GM23248 (cell line): ENCODE data around the gene CFAP20. TPM values are rescaled to one million over a fixed set of nuclear protein-coding genes. Genes with fewer than 3 reads are reported as not detected.

Source experiments
- DNase-seq: peaks from one replicate; pipeline ENCODE4 v3.0.0-alpha.2; 2015
- H2AFZ ChIP-seq: fragments of 200-600 bp; sonication (generic); 2 replicates; pipeline ENCODE4 v1.6.1; 2016; ENCODE audit warnings: antibody characterized with exemption
- H3F3A ChIP-seq: fragments of 200-600 bp; sonication (generic); 2 replicates; pipeline ENCODE4 v1.6.1; 2016; ENCODE audit warnings: mild to moderate bottlenecking, antibody characterized with exemption, mixed run types; ENCODE audit not compliant: insufficient read depth
- H3K27ac ChIP-seq: fragments of 200-600 bp; sonication (generic); 2 replicates; pipeline ENCODE4 v1.5.1; 2016; ENCODE audit warnings: mild to moderate bottlenecking
- H3K27me3 ChIP-seq: fragments of 200-600 bp; sonication (generic); replicated peaks from 2 replicates; pipeline ENCODE4 v1.6.1; 2016; ENCODE audit warnings: mild to moderate bottlenecking; ENCODE audit not compliant: insufficient read depth
- H3K36me3 ChIP-seq: fragments of 200-600 bp; sonication (generic); 2 replicates; pipeline ENCODE4 v1.6.1; 2016; ENCODE audit warnings: low read depth, mild to moderate bottlenecking
- H3K4me1 ChIP-seq: fragments of 200-600 bp; sonication (generic); 2 replicates; pipeline ENCODE4 v1.6.1; 2016; ENCODE audit warnings: mild to moderate bottlenecking; ENCODE audit not compliant: insufficient read depth
- H3K4me2 ChIP-seq: fragments of 200-600 bp; sonication (generic); one replicate; pipeline ENCODE4 v1.6.1; 2016; ENCODE audit warnings: mild to moderate bottlenecking; ENCODE audit not compliant: unreplicated experiment
- H3K4me3 ChIP-seq: fragments of 200-600 bp; sonication (generic); 2 replicates; pipeline ENCODE4 v1.5.1; 2016; ENCODE audit warnings: mild to moderate bottlenecking
- H3K79me2 ChIP-seq: fragments of 200-600 bp; sonication (generic); 2 replicates; pipeline ENCODE4 v1.6.1; 2016; ENCODE audit warnings: mild to moderate bottlenecking; ENCODE audit not compliant: insufficient read depth
- H3K9ac ChIP-seq: fragments of 200-600 bp; sonication (generic); 2 replicates; pipeline ENCODE4 v1.6.1; 2016; ENCODE audit warnings: mild to moderate bottlenecking
- H3K9me2 ChIP-seq: fragments of 200-600 bp; sonication (generic); 2 replicates; pipeline ENCODE4 v1.6.1; 2016; ENCODE audit warnings: mixed run types, mild to moderate bottlenecking, moderate library complexity; ENCODE audit not compliant: insufficient read depth
- H3K9me3 ChIP-seq: fragments of 200-600 bp; sonication (generic); one replicate; pipeline ENCODE4 v1.6.1; 2017; ENCODE audit warnings: low read depth
- H4K20me1 ChIP-seq: fragments of 200-600 bp; sonication (generic); 2 replicates; pipeline ENCODE4 v1.6.0; 2016; ENCODE audit not compliant: insufficient read depth
- EZH2 ChIP-seq: fragments of 200-600 bp; sonication (generic); IDR thresholded peaks from 2 replicates; pipeline ENCODE4 v1.6.1; 2018; ENCODE audit warnings: antibody characterized with exemption, mild to moderate bottlenecking; ENCODE audit not compliant: insufficient read depth, poor library complexity, severe bottlenecking
- EZH2phosphoT487 ChIP-seq: fragments of 200-600 bp; sonication (generic); IDR thresholded peaks from 2 replicates; pipeline ENCODE4 v1.6.1; 2018; ENCODE audit warnings: antibody characterized with exemption, moderate library complexity, mild to moderate bottlenecking, low read depth; ENCODE audit not compliant: insufficient read depth
- WGBS, 2 experiments: methylation state at CpG; one replicate each; pipeline ENCODE4 v1.1.6; 2015 to 2017; ENCODE audit warnings: low lambda C conversion rate in 2 of 2, low coverage in 1 of 2; ENCODE audit errors: missing lambda C conversion rate in 2 of 2; 5-methylcytosine and 5-hydroxymethylcytosine counted together
- in situ Hi-C: fragments of 300-500 bp; cut with MboI; formaldehyde crosslinking; loops from 2 replicates; pipeline ENCODE4 v1.15.0; 2020
- polyA plus RNA-seq: library from polyadenylated mRNA; unstranded; fragments of >200 nt; fragmentation: Nextera tagmentation; extraction: Ambion mirVana; gene quantifications from 2 replicates; pipeline ENCODE4 v1.2.1, GENCODE V29; 2016
- total RNA-seq: library from RNA; depleted of rRNA; stranded (reverse); fragments of >200 nt; shearing (Covaris generic); gene quantifications from 2 replicates; pipeline ENCODE4 v1.2.3, GENCODE V29; 2014

The CFAP20 gene
- total and polyA plus RNA-seq, 2 experiments from 2014 or later = 49.5 to 77.2 TPM

GRCh38 chr16:58160855-58161254 lies 31.7 kb upstream of the CFAP20 start:
- TF ChIP-seq EZH2phosphoT487 (no peak), EZH2 (no peak)
- H3K36me3 ChIP-seq = peaks cover 48% of the 10 kb centered on the region

DNA sequence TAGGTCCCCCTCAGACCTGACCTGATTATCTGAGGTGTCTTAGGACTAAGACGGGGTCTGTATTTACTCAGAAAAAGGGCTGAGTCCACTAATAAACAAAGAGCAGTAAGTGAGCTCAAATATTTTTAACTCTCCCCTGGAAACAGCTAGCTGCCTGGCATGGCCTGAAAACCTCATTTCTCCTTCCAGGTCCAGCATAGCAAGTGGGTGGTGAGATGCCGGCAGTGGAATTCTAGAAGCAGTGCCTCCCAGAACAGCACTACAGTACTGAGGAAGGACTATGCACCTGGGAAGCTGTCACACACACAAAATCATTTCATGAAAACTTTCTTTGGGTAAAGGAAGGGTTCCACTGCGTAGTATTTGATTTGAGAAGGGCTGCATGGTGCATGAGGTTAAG lies 29.5 kb upstream of the CFAP20 start:
- Histone ChIP-seq H3F3A (peaks cover 10% of the 10 kb centered on the region; the same call in 1 of the 2 replicates), H3K4me2 (no peak overlapping the region), H3K27ac (no peak overlapping the region), H4K20me1 (no peaks in the 10 kb centered on the region), H3K9me3 (no peaks in the 10 kb centered on the region), H3K4me1 (no peaks in the 10 kb centered on the region), H3K4me3 (no peak overlapping the region), H3K79me2 (no peaks in the 10 kb centered on the region), H3K36me3 (peaks cover 27% of the 10 kb centered on the region), H3K9me2 (no peaks in the 10 kb centered on the region), H3K27me3 (no peaks in the 10 kb centered on the region), H2AFZ (no peak overlapping the region), H3K9ac (no peak overlapping the region)
- in situ Hi-C loops = no loop called here
- WGBS, 2 experiments = 95 to 97% methylated on average over 3 of the region's 3 CpGs
- TF ChIP-seq EZH2phosphoT487 (no peak), EZH2 (no peak)
- no peak for DNase-seq

More at GRCh38 chr16:58160855-58161254, 31.7 kb upstream of the CFAP20 start:
- Histone ChIP-seq H3K4me2 (no peak overlapping the region), H4K20me1 (no peaks in the 10 kb centered on the region), H3K9me2 (no peaks in the 10 kb centered on the region), H3K27me3 (no peaks in the 10 kb centered on the region), H3K27ac (no peak overlapping the region), H3K4me1 (no peaks in the 10 kb centered on the region), H3K79me2 (no peaks in the 10 kb centered on the region), H2AFZ (no peak overlapping the region), H3K9me3 (no peaks in the 10 kb centered on the region), H3K9ac (no peak overlapping the region), H3F3A (peaks cover 10% of the 10 kb centered on the region; the same call in 1 of the 2 replicates), H3K4me3 (no peak overlapping the region)
- peak; percentile 12 for DNase-seq
- in situ Hi-C loops = no loop called here
- 98 to 100% methylated on average over 3 of the region's 3 CpGs for WGBS, 2 experiments

- Histone ChIP-seq H3F3A (peaks cover 10% of the 10 kb centered on the region; the same call in 1 of the 2 replicates), H3K9me3 (no peaks in the 10 kb centered on the region), H3K9ac (no peak overlapping the region), H3K9me2 (no peaks in the 10 kb centered on the region), H3K4me1 (no peaks in the 10 kb centered on the region), H4K20me1 (no peaks in the 10 kb centered on the region), H3K27me3 (no peaks in the 10 kb centered on the region), H3K79me2 (no peaks in the 10 kb centered on the region), H2AFZ (no peak overlapping the region), H3K36me3 (peaks cover 20% of the 10 kb centered on the region), H3K4me3 (no peak overlapping the region), H3K4me2 (no peak overlapping the region), H3K27ac (no peak overlapping the region)
- no peak for DNase-seq
- in situ Hi-C loops = no loop called here
- 83 to 84% methylated on average over 29 of the region's 29 CpGs for WGBS, 2 experiments
- TF ChIP-seq EZH2phosphoT487 (no peak), EZH2 (no peak)
Measured at GRCh38 chr16:58157951-58158540, 28.9 kb upstream of the CFAP20 start.

GRCh38 chr16:58157239-58157638 lies 28.1 kb upstream of the CFAP20 start:
- Histone ChIP-seq H3K4me2 (no peak overlapping the region), H4K20me1 (no peaks in the 10 kb centered on the region), H3K4me3 (no peak overlapping the region), H3K36me3 (peaks cover 12% of the 10 kb centered on the region), H3K4me1 (no peaks in the 10 kb centered on the region), H3K79me2 (no peaks in the 10 kb centered on the region), H3K27me3 (no peaks in the 10 kb centered on the region), H3K9ac (no peak overlapping the region), H3K27ac (no peak overlapping the region), H3K9me2 (no peaks in the 10 kb centered on the region), H2AFZ (no peak overlapping the region), H3F3A (peaks cover 10% of the 10 kb centered on the region; the same call in 1 of the 2 replicates), H3K9me3 (no peaks in the 10 kb centered on the region)
- in situ Hi-C loops = no loop called here
- TF ChIP-seq EZH2 = no peak
- no peak for TF ChIP-seq EZH2phosphoT487
- DNase-seq = no peak
- 77 to 78% methylated on average over 2 of the region's 2 CpGs for WGBS, 2 experiments

DNA sequence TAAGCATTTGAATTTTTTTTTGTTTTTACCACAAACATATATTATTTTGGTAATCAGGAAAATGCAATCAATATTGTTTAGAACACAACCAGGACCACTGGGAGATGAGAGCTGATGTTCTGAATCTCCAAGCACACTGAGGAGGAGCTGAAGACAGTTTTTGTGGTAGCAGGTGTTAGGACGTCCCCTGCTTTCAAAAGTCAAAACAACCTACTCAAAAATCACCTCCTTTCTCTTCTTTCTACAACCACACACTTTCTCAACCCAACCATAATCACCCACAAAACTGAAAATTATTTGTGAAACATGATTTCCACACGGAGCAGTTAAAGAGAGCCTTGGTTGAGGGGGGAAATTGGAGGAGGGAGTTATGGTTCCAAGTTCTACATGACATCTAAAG lies 26.7 kb upstream of the CFAP20 start:
- no peak overlapping the region for H3K9ac ChIP-seq
- DNase-seq = no peak
- no peaks in the 10 kb centered on the region for H3K79me2 ChIP-seq
- no peaks in the 10 kb centered on the region for H3K27me3 ChIP-seq
- in situ Hi-C loops = no loop called here
- H3K36me3 ChIP-seq = no peaks in the 10 kb centered on the region
- H3K27ac ChIP-seq = no peak overlapping the region
- H4K20me1 ChIP-seq = no peaks in the 10 kb centered on the region
- no peak overlapping the region for H3K4me2 ChIP-seq
- no peak overlapping the region for H2AFZ ChIP-seq
- H3K4me1 ChIP-seq = no peaks in the 10 kb centered on the region
- H3F3A ChIP-seq = 0 out of 2 replicates have a peak, but pooled peaks cover 3% of the 10 kb centered on the region
- 76 to 80% methylated on average over 2 of the region's 2 CpGs for WGBS, 2 experiments
- no peak for TF ChIP-seq EZH2phosphoT487
- TF ChIP-seq EZH2 = no peak
- H3K9me2 ChIP-seq = no peaks in the 10 kb centered on the region
- H3K9me3 ChIP-seq = no peaks in the 10 kb centered on the region
- no peak overlapping the region for H3K4me3 ChIP-seq
